DND-41 (cell line): ENCODE results near the gene KRT13.

Experiments
- ATAC-seq: fragments of 200-7000 bp; cut with Tn5 transposase; 3 replicates; pipeline ENCODE4 v1.9.1; 2021; ENCODE audit warnings: low read depth; ENCODE audit not compliant: insufficient read depth
- DNase-seq: peaks from one replicate; pipeline ENCODE4 v3.0.0-alpha.2; 2020
- H2AFZ ChIP-seq: 2 replicates; pipeline ENCODE4 v1.6.0; 2012; ENCODE audit warnings: low read depth, low read length
- H3K27ac ChIP-seq: 2 replicates; pipeline ENCODE4 v1.5.1; 2012; ENCODE audit warnings: low read length, inconsistent platforms
- H3K27me3 ChIP-seq: fragments of 200-600 bp; sonication (generic); 2 replicates; pipeline ENCODE4 v1.6.0; 2012; ENCODE audit warnings: low read length, mild to moderate bottlenecking, inconsistent platforms; ENCODE audit not compliant: insufficient read depth, poor library complexity
- H3K36me3 ChIP-seq: 2 replicates; pipeline ENCODE4 v1.5.1; 2012; ENCODE audit warnings: low read length, inconsistent platforms; ENCODE audit not compliant: insufficient read depth
- H3K4me1 ChIP-seq: 2 replicates; pipeline ENCODE4 v1.5.1; 2012; ENCODE audit warnings: mild to moderate bottlenecking, low read length; ENCODE audit not compliant: insufficient read depth
- H3K4me2 ChIP-seq: 2 replicates; pipeline ENCODE4 v1.6.0; 2012; ENCODE audit warnings: mild to moderate bottlenecking, moderate library complexity, low read length, inconsistent platforms; ENCODE audit not compliant: insufficient read depth
- H3K4me3 ChIP-seq, 2 experiments: fragments of 200-600 bp in 1 of 2; shearing (Covaris generic) in 1 of 2; 2 replicates each; pipeline ENCODE4 v1.5.1; 2012 to 2016; ENCODE audit warnings: inconsistent platforms in 2 of 2, low read length in 2 of 2, mild to moderate bottlenecking in 2 of 2, low read depth in 1 of 2, moderate library complexity in 1 of 2
- H3K79me2 ChIP-seq: 2 replicates; pipeline ENCODE4 v1.6.0; 2012; ENCODE audit warnings: low read length, inconsistent platforms; ENCODE audit not compliant: insufficient read depth
- H3K9ac ChIP-seq: 2 replicates; pipeline ENCODE4 v1.6.0; 2012; ENCODE audit warnings: low read depth, mild to moderate bottlenecking, inconsistent platforms, low read length, moderate library complexity
- H3K9me3 ChIP-seq: 2 replicates; pipeline ENCODE4 v1.5.1; 2012; ENCODE audit warnings: low read length, moderate library complexity, mild to moderate bottlenecking, inconsistent platforms; ENCODE audit not compliant: insufficient read depth, severe bottlenecking
- H4K20me1 ChIP-seq: 2 replicates; pipeline ENCODE4 v1.6.0; 2012; ENCODE audit warnings: low read length; ENCODE audit not compliant: insufficient read depth
- EZH2 ChIP-seq: IDR thresholded peaks from 3 replicates; pipeline ENCODE4 v1.6.1; 2012; ENCODE audit warnings: borderline replicate concordance, low read depth, mild to moderate bottlenecking, moderate library complexity, low read length, inconsistent platforms; ENCODE audit not compliant: severe bottlenecking
- TF ChIP-seq, protein P1 (sequence below): IDR thresholded peaks from 2 replicates; pipeline ENCODE4 v1.5.1; 2012; ENCODE audit warnings: borderline replicate concordance, low read length, moderate library complexity, mild to moderate bottlenecking; ENCODE audit not compliant: poor library complexity, severe bottlenecking; ENCODE audit errors: extremely low read depth

KRT13 gene

DNA sequence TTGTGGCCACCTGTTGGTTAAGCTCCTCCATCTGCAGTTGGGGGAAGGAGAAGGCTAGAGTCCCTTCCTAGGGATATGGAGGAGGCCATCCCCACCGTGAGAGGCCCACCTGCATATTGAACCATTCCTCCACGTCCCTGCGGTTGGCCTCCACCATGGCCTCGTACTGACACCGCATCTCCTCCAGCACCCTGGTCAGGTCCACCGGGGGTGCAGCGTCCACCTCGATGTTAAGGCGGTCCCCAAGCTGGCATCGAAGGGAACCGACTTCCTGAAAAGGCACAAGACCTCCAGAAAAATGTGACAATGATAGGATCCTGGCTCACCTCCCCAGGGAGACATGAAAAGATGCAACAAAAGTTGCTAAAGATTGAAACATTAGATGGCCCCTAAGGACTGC, 41.2 kb downstream of the KRT13 start:
- Histone ChIP-seq H3K36me3 (no peaks in the 10 kb centered on the region), H3K9me3 (no peaks in the 10 kb centered on the region), H3K4me2 (no peak overlapping the region), H3K4me1 (no peaks in the 10 kb centered on the region), H2AFZ (no peak overlapping the region), H3K27ac (no peak overlapping the region), H4K20me1 (no peaks in the 10 kb centered on the region), H3K79me2 (no peaks in the 10 kb centered on the region), H3K4me3 (no peak overlapping the region), H3K27me3 (no peaks in the 10 kb centered on the region), H3K9ac (no peak overlapping the region)
- DNase-seq (no peak), ATAC-seq (no peak)
- TF ChIP-seq, protein P1, sequence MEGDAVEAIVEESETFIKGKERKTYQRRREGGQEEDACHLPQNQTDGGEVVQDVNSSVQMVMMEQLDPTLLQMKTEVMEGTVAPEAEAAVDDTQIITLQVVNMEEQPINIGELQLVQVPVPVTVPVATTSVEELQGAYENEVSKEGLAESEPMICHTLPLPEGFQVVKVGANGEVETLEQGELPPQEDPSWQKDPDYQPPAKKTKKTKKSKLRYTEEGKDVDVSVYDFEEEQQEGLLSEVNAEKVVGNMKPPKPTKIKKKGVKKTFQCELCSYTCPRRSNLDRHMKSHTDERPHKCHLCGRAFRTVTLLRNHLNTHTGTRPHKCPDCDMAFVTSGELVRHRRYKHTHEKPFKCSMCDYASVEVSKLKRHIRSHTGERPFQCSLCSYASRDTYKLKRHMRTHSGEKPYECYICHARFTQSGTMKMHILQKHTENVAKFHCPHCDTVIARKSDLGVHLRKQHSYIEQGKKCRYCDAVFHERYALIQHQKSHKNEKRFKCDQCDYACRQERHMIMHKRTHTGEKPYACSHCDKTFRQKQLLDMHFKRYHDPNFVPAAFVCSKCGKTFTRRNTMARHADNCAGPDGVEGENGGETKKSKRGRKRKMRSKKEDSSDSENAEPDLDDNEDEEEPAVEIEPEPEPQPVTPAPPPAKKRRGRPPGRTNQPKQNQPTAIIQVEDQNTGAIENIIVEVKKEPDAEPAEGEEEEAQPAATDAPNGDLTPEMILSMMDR = no peak
- TF ChIP-seq EZH2 = no peak

DNA sequence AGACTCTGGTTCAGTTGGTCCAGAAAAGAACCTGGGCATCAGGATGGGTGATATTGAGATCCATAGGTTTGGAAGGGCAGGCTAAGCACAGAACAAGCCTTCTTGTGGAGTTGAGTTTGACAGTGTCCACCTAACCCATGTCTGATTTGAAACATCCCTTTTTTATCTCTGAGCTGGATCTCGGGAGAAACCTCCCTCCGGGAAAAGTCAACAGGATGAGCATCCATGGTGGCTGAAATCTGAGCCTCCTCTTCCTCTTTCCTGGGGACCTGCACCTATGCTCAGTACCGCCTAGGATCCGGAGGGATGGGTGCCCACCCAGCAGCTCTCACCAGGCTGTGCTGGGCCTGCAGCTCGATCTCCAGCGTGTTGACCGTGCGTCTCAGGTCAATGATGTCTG, 41.7 kb downstream of the KRT13 start:
- Histone ChIP-seq H3K4me3 (no peak overlapping the region), H3K36me3 (no peaks in the 10 kb centered on the region), H3K27ac (no peak overlapping the region), H3K79me2 (no peaks in the 10 kb centered on the region), H4K20me1 (no peaks in the 10 kb centered on the region), H3K4me1 (no peaks in the 10 kb centered on the region), H3K9ac (no peak overlapping the region), H3K27me3 (no peaks in the 10 kb centered on the region), H3K4me2 (no peak overlapping the region), H2AFZ (no peak overlapping the region), H3K9me3 (no peaks in the 10 kb centered on the region)
- DNase-seq (no peak), ATAC-seq (no peak)
- TF ChIP-seq EZH2 = no peak
- TF ChIP-seq, protein P1 = no peak

DNA sequence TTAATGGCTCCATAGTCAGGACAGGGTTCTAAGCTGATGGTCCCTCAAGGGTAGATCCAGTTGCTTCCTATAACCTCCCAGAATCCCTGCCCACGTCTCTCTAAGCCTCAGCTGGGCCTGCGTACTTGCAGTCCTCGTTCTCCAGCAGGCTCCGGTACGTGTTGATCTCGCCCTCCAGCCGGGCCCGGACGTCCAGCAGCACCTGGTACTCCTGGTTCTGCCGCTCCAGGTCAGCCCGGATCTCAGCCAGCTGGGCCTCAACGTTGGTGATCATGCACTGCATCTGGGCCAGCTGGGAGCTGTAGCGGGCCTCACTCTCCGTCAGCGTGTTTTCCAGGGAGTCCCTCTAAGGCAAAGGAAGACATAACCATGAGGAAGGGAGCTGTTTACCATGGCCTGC, 42.7 kb downstream of the KRT13 start:
- Histone ChIP-seq H3K4me3 (no peak overlapping the region), H3K4me1 (no peaks in the 10 kb centered on the region), H3K36me3 (no peaks in the 10 kb centered on the region), H3K27ac (no peak overlapping the region), H4K20me1 (no peaks in the 10 kb centered on the region), H3K4me2 (no peak overlapping the region), H2AFZ (no peak overlapping the region), H3K79me2 (no peaks in the 10 kb centered on the region), H3K9me3 (no peaks in the 10 kb centered on the region), H3K9ac (no peak overlapping the region), H3K27me3 (no peaks in the 10 kb centered on the region)
- DNase-seq (no peak), ATAC-seq (no peak)
- no peak for TF ChIP-seq EZH2
- TF ChIP-seq, protein P1 = no peak

DNA sequence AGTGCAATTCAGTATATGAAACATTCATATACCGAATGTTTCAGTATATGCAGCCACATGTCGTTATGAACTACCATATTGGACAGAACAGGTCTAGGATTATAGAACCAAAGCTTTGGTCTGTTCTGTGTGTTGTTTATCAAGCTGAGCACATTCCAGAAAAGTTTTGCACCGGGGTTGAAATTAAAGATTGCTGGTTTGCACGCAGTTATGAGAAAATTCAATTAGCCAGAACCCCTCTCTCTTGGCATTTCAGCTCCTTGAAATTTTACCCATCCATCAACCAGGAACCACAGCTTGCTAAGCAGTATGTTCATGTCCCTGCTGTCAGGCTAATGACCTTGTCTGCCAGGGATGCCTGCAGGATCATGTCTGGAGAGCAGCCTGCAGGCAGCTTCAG, 47.7 kb downstream of the KRT13 start:
- ATAC-seq (no peak), DNase-seq (no peak)
- H3K27ac ChIP-seq = no peak overlapping the region
- no peak overlapping the region for H3K4me2 ChIP-seq
- no peak overlapping the region for H3K4me3 ChIP-seq
- no peaks in the 10 kb centered on the region for H3K36me3 ChIP-seq
- no peaks in the 10 kb centered on the region for H3K79me2 ChIP-seq
- H3K27me3 ChIP-seq = peaks cover 5% of the 10 kb centered on the region
- no peak for TF ChIP-seq EZH2
- TF ChIP-seq, protein P1 = no peak
- H3K4me1 ChIP-seq = no peaks in the 10 kb centered on the region
- no peaks in the 10 kb centered on the region for H3K9me3 ChIP-seq
- H3K9ac ChIP-seq = no peak overlapping the region
- H2AFZ ChIP-seq = no peak overlapping the region
- no peaks in the 10 kb centered on the region for H4K20me1 ChIP-seq
